ENCODE results near the gene ZFP36L1.

DNA sequence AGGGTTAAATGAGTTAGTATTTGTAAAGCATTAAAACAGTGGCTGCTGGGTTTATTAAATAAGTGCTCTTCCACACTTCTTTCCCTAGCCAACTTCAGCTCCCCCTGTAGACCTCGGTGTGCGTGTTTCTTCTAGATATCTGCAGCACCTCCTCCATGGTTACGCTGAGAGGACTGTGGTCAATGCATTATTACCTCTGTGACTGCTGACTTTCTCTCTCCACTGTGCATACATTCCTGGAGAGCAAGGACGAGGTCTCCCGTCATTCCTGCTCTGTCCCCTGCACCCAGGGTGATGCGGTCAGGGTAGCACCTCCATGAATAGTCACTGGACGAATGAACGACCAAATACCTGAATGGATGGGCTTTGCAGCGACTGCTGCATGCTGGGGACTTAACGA is 44.6 kb downstream of the ZFP36L1 start:
- TF ChIP-seq, protein P1, sequence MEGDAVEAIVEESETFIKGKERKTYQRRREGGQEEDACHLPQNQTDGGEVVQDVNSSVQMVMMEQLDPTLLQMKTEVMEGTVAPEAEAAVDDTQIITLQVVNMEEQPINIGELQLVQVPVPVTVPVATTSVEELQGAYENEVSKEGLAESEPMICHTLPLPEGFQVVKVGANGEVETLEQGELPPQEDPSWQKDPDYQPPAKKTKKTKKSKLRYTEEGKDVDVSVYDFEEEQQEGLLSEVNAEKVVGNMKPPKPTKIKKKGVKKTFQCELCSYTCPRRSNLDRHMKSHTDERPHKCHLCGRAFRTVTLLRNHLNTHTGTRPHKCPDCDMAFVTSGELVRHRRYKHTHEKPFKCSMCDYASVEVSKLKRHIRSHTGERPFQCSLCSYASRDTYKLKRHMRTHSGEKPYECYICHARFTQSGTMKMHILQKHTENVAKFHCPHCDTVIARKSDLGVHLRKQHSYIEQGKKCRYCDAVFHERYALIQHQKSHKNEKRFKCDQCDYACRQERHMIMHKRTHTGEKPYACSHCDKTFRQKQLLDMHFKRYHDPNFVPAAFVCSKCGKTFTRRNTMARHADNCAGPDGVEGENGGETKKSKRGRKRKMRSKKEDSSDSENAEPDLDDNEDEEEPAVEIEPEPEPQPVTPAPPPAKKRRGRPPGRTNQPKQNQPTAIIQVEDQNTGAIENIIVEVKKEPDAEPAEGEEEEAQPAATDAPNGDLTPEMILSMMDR (IDR thresholded peaks at IDR 0.05) = no peak
- no peak for TF ChIP-seq POLR2A (IDR thresholded peaks at IDR 0.05)

Measured in Peyer's patch (tissue), 4 donors.